GM19468 (cell line): ENCODE measurements around the gene OTUD3.

Source experiments
- ATAC-seq: cut with Tn5 transposase; IDR thresholded peaks from one replicate; pipeline ENCODE4 v1.9.1; 2021; ENCODE audit warnings: mild to moderate bottlenecking, moderate library complexity, moderate number of reproducible peaks; ENCODE audit not compliant: unreplicated experiment; ENCODE audit errors: extremely low read depth

OTUD3 gene

DNA sequence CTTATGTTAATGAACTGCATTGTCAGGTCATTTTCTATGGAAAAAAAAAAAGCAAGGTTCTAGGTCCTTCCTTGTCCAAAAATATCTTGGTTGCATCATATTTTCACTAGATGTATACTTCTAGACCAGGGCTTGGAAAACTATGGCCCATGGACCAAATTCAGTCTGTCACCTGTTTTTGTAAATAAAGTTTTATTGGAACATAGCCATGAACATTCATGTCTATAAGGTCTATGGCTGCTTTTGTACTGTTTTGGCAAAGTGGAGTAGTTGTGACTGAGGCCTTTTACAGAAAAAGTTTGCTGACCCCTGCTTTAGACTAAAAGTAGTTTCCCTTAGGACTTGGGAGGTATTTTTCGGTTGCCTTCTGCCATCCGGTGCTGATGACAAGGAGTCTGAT is 60.5 kb downstream of the OTUD3 start:
- no peak for ATAC-seq

DNA sequence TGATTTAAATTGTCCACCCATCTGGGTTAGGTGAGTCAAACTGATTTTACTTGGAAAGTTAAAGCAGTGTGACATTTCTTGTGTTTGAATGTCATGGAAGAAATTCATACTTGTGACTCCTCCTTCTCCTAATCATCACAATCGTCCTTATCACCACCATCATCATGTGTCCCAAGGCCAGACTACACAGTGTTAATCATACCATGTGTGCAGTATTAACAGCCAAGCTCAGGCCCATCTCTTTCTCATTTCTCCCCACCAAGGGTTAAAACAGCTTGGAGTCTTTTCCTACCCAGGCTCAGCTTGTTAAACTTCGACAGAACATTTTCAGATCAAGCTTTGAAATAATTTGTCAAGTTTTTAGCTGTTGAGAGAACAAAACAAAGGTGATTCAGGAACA is 63.7 kb downstream of the OTUD3 start:
- ATAC-seq, result no peak

DNA sequence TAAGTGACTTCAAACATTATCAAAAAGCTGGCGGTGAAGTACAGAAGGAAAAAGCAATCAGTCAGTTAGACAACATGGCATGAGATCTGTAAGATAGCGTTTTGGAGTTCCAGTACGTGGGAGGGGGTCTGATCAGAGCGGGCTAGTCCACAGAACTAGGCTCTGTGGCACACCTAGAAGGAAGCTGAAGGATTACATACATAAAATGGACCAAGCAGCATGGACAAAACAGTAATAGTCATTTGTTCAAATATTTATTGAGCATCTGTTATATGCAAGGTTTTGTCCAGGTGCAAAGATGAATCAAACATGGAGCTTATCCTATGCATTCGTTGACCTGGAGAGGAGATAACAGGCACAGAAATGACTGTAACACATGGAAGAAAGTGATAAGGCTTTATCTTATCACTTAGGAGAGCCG is 64.1 kb downstream of the OTUD3 start:
- ATAC-seq, result no peak

DNA sequence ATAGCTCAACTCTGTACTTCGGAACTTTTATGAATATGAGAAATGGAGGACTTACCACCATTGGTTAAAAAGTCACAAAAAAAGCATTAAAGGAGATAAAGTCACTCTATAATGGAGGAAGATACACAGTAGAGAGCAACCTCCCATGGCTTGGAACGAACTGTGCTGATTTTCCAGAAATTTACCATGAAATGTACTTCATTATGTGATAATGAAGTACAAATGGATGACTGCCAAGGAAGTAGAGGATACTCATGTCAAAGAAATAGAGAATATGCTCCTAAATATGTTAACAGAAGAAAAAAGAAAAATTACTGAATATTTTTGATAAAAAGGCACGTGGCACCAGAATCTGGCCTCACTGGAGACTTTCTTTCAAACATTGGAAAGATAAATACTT is 64.8 kb downstream of the OTUD3 start:
- no peak for ATAC-seq

DNA sequence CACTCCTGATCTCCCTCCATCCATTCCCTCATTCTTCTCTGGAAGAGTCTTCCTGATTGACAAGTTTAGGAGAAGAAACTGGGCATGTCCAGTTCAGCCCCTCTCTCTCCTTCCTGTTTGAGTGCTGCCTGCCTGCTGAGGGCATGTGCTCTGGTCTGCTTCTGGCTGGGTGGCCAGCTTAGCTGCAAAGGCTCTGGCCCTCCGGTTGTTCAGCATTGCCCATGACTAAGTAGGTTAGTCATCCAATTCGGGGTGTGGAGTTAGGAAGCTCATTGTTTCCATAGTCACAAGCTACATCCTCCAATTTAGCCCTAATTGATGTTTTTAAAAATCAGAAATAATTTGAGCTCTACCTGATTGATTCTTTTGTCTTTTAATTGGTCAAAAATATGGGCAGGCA is 66.8 kb downstream of the OTUD3 start:
- ATAC-seq, result no peak

DNA sequence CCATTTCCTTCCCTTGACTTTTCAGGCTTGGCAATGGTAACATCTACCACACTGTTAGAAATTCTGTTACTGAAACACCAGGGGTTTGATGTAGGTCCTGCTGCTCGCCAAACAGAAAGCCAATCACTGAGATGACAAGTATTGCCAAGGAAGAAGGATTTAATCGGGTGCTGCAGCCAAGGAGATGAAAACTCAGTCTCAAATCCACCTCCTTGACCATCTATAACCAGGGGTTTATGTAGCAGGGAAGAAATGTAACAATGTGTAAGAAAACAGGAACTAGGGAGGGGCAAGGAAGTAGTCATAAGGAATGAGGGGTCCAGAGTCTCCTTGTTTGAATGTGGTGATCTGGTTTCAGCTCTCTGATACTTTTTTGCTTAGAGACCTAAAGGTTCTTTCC is 71.9 kb downstream of the OTUD3 start:
- ATAC-seq, result no peak

DNA sequence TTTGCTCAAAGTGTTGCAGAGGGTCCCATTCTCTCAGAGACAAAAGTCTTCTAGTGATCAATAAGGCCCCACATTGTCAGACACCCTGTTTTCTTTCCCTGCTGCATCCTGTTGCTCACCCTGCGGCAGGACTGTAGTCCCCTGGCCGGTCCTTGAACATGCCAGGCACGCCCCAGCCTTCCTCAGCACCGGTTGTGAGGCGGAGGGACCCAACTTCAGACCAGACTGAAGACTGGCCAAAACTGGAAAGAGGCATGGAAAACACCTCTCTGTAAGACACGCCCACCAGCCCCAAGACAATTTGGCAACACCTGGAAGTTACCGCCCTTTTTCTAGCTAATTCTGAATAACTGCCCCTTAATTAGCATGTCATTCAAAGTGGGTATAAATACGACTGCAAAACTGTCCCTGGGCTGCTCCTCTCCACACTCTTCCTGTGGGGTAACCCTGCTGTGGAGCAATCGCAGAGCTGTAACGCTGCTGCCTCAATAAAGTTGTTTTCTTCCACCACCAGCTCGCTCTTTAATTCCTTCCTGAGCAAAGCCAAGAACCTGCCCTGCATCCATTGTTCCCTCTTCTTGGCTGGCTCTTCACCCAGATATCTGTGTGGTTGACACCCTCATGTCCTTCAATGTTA is 73.5 kb downstream of the OTUD3 start:
- ATAC-seq, result no peak

DNA sequence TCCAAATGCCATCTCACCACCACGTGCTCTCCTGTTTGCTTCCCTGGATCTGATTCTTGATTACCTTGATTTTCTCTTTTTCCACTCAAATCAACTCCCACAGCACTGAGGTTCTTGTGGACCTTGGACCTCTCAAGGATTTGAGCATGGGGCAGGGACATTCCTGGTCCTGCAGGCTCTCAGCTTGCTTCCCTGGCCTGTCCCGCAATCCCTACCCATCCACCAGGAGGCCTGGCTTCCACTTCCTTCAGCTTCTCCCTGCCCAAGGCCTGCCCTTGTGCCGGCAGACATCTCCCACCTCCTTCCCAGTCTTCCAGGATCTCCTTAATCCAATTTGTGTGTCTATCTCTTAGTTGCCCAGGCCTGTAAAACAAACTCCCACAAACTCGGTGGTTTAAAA is 75.6 kb downstream of the OTUD3 start:
- no peak for ATAC-seq

DNA sequence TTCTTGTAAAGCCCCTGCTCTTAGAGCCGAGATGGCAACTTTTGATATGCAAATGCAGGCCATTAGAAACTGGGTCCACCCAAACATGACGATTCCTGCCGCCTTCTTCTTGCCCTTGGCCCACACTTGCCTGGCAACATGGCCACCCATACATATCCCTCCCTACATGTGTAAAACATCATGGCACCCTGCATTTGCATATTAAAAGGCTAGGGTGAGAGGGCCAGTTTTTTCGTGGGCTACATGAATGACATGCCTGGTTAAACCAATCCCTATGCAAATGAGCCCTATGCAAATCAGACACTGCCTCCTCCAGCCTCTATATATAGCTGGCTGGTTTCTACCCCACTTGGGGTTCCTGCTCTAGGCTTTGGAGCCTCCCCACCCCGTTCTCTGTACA is 78.4 kb downstream of the OTUD3 start:
- no peak for ATAC-seq
